ENCODE measurements around the gene CCR9. TPM values are rescaled to one million over a fixed set of nuclear protein-coding genes. Genes with fewer than 3 reads are reported as not detected.
"Not testable (repeated sequence)": the region's sequence is repeated elsewhere in the genome, so short reads cannot be mapped to it uniquely, and the experiment has no call there.

Gene CCR9
- total RNA-seq, result 1 to 10 TPM in 1 of 8 experiments, under 1 TPM in 6, not detected in 1; 0.14 to 1.4 (median 0.57) TPM

- ATAC-seq (replicated peaks in 6 of 8), result no peak
- 20 to 93% (median 79%) methylated on average over 1 to 6 of the region's 9 CpGs; no CpG with 5 or more reads in 3 of the 10 experiments for WGBS, 10 experiments
- no peak within 1 kb of the TSS for H3K27ac ChIP-seq
- in situ Hi-C loops (cut with MboI; ENCODE audit: low pct_unique_long_range_greater_than_20kb in 2 of 9, low sequenced_read_pairs in 9 of 9, unreplicated experiment in 9 of 9), result no loop called here
- H3K4me1 ChIP-seq (replicated peaks in 1 of 2), result peaks cover 7 to 13% of the 10 kb centered on the region in 2 donors
- H3K4me3 ChIP-seq, result no peak within 1 kb of the TSS
Measured at GRCh38 chr3:45885979-45886705, at the start of gene CCR9. Gene CCR9 (plus strand): TSS chr3:45886543. CDS start chr3:45894934, 8,391 bp downstream.

- in situ Hi-C loops (cut with MboI; ENCODE audit: low pct_unique_long_range_greater_than_20kb in 2 of 9, low sequenced_read_pairs in 9 of 9, unreplicated experiment in 9 of 9), result no loop called here
- no peak for ATAC-seq (replicated peaks in 6 of 8)
- Histone ChIP-seq H3K4me3 (no peak overlapping the region), H3K27ac (no peak overlapping the region), H3K4me1 (replicated peaks in 1 of 2) (peaks cover 0 to 8% of the 10 kb centered on the region in 2 donors)
- WGBS, 10 experiments, result 80 to 83% (median 83%) methylated on average over 1 of the region's 1 CpG; no CpG with 5 or more reads in 7 of the 10 experiments
Measured at GRCh38 chr3:45838466-45838865, 47.9 kb upstream of the CCR9 start.

- WGBS, 10 experiments, result 0 to 80% (median 30%) methylated on average over 2 to 12 of the region's 15 CpGs; no CpG with 5 or more reads in 3 of the 10 experiments
- in situ Hi-C loops (cut with MboI; ENCODE audit: low pct_unique_long_range_greater_than_20kb in 2 of 9, low sequenced_read_pairs in 9 of 9, unreplicated experiment in 9 of 9), result no loop called here
- Histone ChIP-seq H3K27ac (peak overlapping the region in 1 of 2 donors; percentile 76), H3K4me1 (replicated peaks in 1 of 2) (peaks cover 0 to 8% of the 10 kb centered on the region in 2 donors), H3K4me3 (peak overlapping the region; percentile 39 to 98 (median 64))
- peak in 6 of 8 experiments; percentile 14 to 36 (median 33) for ATAC-seq (replicated peaks in 6 of 8)
Measured at GRCh38 chr3:45841420-45841756, 45.0 kb upstream of the CCR9 start.

GRCh38 chr3:45841757-45842491, 44.4 kb upstream of the CCR9 start, which contains the start of gene LZTFL1:
Gene LZTFL1 (minus strand): TSS chr3:45842119. CDS start chr3:45841991, 128 bp downstream.
- ATAC-seq (replicated peaks in 6 of 8), result peak; percentile 83 to 98 (median 94)
- 0 to 72% (median 31%) methylated on average over 8 to 27 of the region's 49 CpGs; no CpG with 5 or more reads in 1 of the 10 experiments for WGBS, 10 experiments
- Histone ChIP-seq H3K4me1 (replicated peaks in 1 of 2) (peaks cover 0 to 8% of the 10 kb centered on the region in 2 donors), H3K4me3 (peak within 1 kb of the TSS; percentile 39 to 98 (median 64)), H3K27ac (peak within 1 kb of the TSS in 1 of 2 donors; percentile 76)
- in situ Hi-C loops (cut with MboI; ENCODE audit: low pct_unique_long_range_greater_than_20kb in 2 of 9, low sequenced_read_pairs in 9 of 9, unreplicated experiment in 9 of 9), result no loop called here

- 63 to 100% (median 89%) methylated on average over 3 to 9 of the region's 9 CpGs for WGBS, 10 experiments
- no peak overlapping the region for H3K27ac ChIP-seq
- in situ Hi-C loops (cut with MboI; ENCODE audit: low pct_unique_long_range_greater_than_20kb in 2 of 9, low sequenced_read_pairs in 9 of 9, unreplicated experiment in 9 of 9), result no loop called here
- no peak overlapping the region for H3K4me3 ChIP-seq
- ATAC-seq (replicated peaks in 6 of 8), result no peak
- peaks cover 0 to 8% of the 10 kb centered on the region in 2 donors for H3K4me1 ChIP-seq (replicated peaks in 1 of 2)
Measured at GRCh38 chr3:45842851-45843625, 43.3 kb upstream of the CCR9 start.

- H3K27ac ChIP-seq, result no peak overlapping the region
- peaks cover 0 to 8% of the 10 kb centered on the region in 2 donors for H3K4me1 ChIP-seq (replicated peaks in 1 of 2)
- in situ Hi-C loops (cut with MboI; ENCODE audit: low pct_unique_long_range_greater_than_20kb in 2 of 9, low sequenced_read_pairs in 9 of 9, unreplicated experiment in 9 of 9), result no loop called here
- WGBS, 10 experiments, result 29 to 100% (median 100%) methylated on average over 1 of the region's 1 CpG; no CpG with 5 or more reads in 3 of the 10 experiments
- H3K4me3 ChIP-seq, result no peak overlapping the region
- no peak for ATAC-seq (replicated peaks in 6 of 8)
Measured at GRCh38 chr3:45844616-45845015, 41.7 kb upstream of the CCR9 start.

- H3K27ac ChIP-seq, result no peak overlapping the region
- H3K4me1 ChIP-seq (replicated peaks in 1 of 2), result no peaks in the 10 kb centered on the region
- 44 to 100% (median 86%) methylated on average over 1 of the region's 1 CpG; no CpG with 5 or more reads in 6 of the 10 experiments for WGBS, 10 experiments
- H3K4me3 ChIP-seq, result no peak overlapping the region
- peak in 1 of 8 experiments; percentile 34 for ATAC-seq (replicated peaks in 6 of 8)
- in situ Hi-C loops (cut with MboI; ENCODE audit: low pct_unique_long_range_greater_than_20kb in 2 of 9, low sequenced_read_pairs in 9 of 9, unreplicated experiment in 9 of 9), result no loop called here
Measured at GRCh38 chr3:45848392-45848791, 38.0 kb upstream of the CCR9 start.

- ATAC-seq (replicated peaks in 6 of 8), result no peak
- Histone ChIP-seq H3K4me1 (replicated peaks in 1 of 2) (no peaks in the 10 kb centered on the region), H3K27ac (no peak overlapping the region), H3K4me3 (no peak overlapping the region)
- 6 to 94% (median 53%) methylated on average over 1 to 2 of the region's 2 CpGs; no CpG with 5 or more reads in 3 of the 10 experiments for WGBS, 10 experiments
- in situ Hi-C loops (cut with MboI; ENCODE audit: low pct_unique_long_range_greater_than_20kb in 2 of 9, low sequenced_read_pairs in 9 of 9, unreplicated experiment in 9 of 9), result no loop called here
Measured at GRCh38 chr3:45852828-45853227, 33.5 kb upstream of the CCR9 start.

GRCh38 chr3:45856323-45856722, 30.0 kb upstream of the CCR9 start:
- WGBS, 10 experiments, result 36 to 100% (median 73%) methylated on average over 1 of the region's 1 CpG; no CpG with 5 or more reads in 2 of the 10 experiments
- in situ Hi-C loops (cut with MboI; ENCODE audit: low pct_unique_long_range_greater_than_20kb in 2 of 9, low sequenced_read_pairs in 9 of 9, unreplicated experiment in 9 of 9); H3K4me1 ChIP-seq (replicated peaks in 1 of 2); ATAC-seq (replicated peaks in 6 of 8); H3K27ac ChIP-seq; H3K4me3 ChIP-seq: not testable (repeated sequence)

GRCh38 chr3:45857024-45857423, 29.3 kb upstream of the CCR9 start:
- H3K4me1 ChIP-seq (replicated peaks in 1 of 2); ATAC-seq (replicated peaks in 6 of 8); H3K4me3 ChIP-seq; H3K27ac ChIP-seq; in situ Hi-C loops (cut with MboI; ENCODE audit: low pct_unique_long_range_greater_than_20kb in 2 of 9, low sequenced_read_pairs in 9 of 9, unreplicated experiment in 9 of 9): not testable (repeated sequence)
- 38 to 100% (median 90%) methylated on average over 1 to 2 of the region's 2 CpGs; no CpG with 5 or more reads in 4 of the 10 experiments for WGBS, 10 experiments

GRCh38 chr3:45858809-45859543, 27.4 kb upstream of the CCR9 start:
- in situ Hi-C loops (cut with MboI; ENCODE audit: low pct_unique_long_range_greater_than_20kb in 2 of 9, low sequenced_read_pairs in 9 of 9, unreplicated experiment in 9 of 9), result no loop called here
- 0 to 100% (median 71%) methylated on average over 1 to 7 of the region's 7 CpGs for WGBS, 10 experiments
- ATAC-seq (replicated peaks in 6 of 8), result no peak
- Histone ChIP-seq H3K4me1 (replicated peaks in 1 of 2) (peaks cover 0 to 3% of the 10 kb centered on the region in 2 donors), H3K4me3 (no peak overlapping the region), H3K27ac (no peak overlapping the region)

- no peak overlapping the region for H3K27ac ChIP-seq
- peaks cover 0 to 3% of the 10 kb centered on the region in 2 donors for H3K4me1 ChIP-seq (replicated peaks in 1 of 2)
- H3K4me3 ChIP-seq, result no peak overlapping the region
- in situ Hi-C loops (cut with MboI; ENCODE audit: low pct_unique_long_range_greater_than_20kb in 2 of 9, low sequenced_read_pairs in 9 of 9, unreplicated experiment in 9 of 9), result no loop called here
- ATAC-seq (replicated peaks in 6 of 8), result no peak
- WGBS, 10 experiments, result 29 to 93% (median 67%) methylated on average over 1 to 4 of the region's 4 CpGs; no CpG with 5 or more reads in 1 of the 10 experiments
Measured at GRCh38 chr3:45860481-45860880, 25.9 kb upstream of the CCR9 start.
